HL-60/S4 treated with retinoic acid at 250 ng/mL for 4 days and 3 days (cell line): ENCODE results near the gene MAP4K1.
"Not testable (repeated sequence)": the region's sequence is repeated elsewhere in the genome, so short reads cannot be mapped to it uniquely, and the experiment has no call there.

ENCODE experiments used
- in situ Hi-C: fragments of 300-500 bp; cut with MboI; formaldehyde crosslinking; loops from 2 replicates; pipeline ENCODE4 v1.7.0; 2022; ENCODE audit warnings: low sequenced_read_pairs

Gene MAP4K1

GRCh38 chr19:38631301-38631700, 13.5 kb upstream of the MAP4K1 start:
- in situ Hi-C loops: loop anchor here (10.0 to 25.0 kb wide), 2 partner anchors 236 to 719 kb away; partner anchors contain the start of genes SIPA1L3 and WDR87

DNA sequence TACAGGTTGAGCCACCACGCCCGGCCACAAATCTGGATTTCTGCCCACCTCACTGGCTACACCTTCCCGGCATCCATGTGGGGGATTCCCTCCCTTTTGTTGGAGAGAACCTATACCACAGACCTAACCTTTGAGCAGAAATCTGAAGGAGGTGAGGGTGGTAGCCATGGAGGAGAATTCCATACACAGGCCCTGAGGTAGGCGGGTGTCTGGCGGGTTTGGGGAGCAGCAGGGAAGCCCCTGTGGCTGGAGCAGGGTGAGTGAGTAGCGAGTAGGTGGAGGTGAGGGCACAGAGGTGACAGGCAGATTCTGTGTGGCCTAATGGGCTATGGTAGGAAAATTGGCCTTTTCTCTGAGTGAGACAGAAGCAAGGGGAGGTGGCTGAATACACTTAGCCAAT, 11.8 kb upstream of the MAP4K1 start:
- in situ Hi-C loops: loop anchor here (25.0 kb wide), 1 partner anchor 717 kb away; the partner anchor contains the start of genes SIPA1L3 and WDR87

DNA sequence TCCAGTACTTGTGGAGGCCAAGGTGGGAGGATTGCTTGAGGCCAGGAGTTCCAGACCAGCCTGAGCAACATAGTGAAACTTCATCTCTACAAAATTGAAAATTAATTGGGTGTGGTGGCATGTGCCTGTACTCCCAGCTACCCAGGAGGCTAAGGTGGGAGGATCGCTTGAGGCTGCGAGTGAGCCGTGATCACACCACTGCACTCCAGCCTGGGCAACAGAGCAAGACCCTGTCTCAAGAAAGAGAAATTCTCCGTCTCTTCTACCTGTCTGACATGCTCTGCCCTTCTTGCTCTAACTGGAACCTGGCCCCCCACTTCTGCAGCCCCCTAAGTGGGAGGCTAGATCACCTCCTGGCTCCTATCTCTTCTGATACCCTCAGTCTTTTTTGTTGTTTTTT, 8.6 kb upstream of the MAP4K1 start:
- in situ Hi-C loops: loop anchor here (25.0 kb wide), 1 partner anchor 714 kb away; the partner anchor contains the start of genes SIPA1L3 and WDR87

DNA sequence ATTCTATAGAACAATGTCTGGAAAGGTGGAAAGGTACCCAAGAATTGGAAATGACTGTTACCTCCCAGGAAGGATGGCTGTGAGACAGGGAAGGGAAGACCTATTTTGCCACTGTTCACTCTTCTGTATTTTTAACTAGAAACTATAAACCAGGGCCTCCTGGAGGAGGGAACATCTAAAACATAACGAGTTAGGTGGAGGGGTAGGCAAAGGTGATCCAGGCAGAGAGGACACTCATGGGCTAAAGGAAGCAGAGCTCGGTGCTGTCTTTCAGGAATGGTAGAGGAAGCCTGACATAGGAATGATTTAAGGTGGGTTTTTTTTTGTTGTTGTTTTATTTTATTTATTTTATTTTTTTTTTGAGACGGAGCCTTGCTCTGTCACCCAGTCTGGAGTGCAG, 7.1 kb upstream of the MAP4K1 start:
- in situ Hi-C loops: loop anchor here (25.0 kb wide), 1 partner anchor 713 kb away; the partner anchor contains the start of genes SIPA1L3 and WDR87

DNA sequence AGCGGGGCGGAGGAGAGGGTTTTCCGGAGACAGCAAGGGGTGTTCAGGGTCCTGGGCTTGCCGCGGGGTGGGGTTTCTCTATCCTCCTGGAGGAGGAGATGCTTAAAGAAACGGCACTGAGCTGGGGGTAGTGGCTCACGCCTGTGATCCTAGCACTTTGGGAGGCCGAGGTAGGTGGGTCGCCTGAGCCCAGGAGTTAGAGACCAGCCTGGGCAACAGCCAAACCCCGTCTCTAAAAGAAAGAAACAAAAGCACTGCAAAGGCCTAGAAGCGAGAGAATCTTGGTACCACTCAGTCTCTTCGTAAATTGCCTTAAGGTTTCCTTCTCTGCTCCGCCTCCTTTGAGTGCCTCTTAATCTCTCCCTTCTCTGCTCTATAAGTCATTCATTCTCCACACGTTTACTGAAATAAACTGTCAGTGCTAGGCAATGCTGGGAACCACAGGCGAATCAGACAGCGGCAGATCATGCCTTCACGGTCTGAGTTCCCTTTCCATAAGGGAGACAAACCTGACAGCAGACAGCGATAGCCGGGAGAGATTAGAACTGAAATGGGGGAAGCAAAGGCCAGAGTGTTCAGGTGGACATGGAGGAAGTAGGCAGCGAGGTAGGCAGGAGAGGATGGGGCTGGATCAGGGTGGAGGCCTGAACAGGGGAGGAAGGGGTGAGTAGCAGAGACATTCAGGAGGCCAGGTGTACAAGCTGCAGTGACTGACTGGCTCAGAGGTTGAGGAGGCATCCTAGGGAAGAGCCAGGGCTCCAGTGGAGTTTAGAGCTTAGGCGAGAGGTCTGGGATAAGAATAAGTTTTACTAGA, 1.8 kb upstream of the MAP4K1 start:
- in situ Hi-C loops: no loop called here

GRCh38 chr19:38618590-38619360, 1.0 kb upstream of the MAP4K1 start, which contains the start of gene EIF3K:
Gene EIF3K, plus strand, starts transcription at chr19:38619188. Its CDS starts 81 bp downstream, at chr19:38619269.
- in situ Hi-C loops: no loop called here

DNA sequence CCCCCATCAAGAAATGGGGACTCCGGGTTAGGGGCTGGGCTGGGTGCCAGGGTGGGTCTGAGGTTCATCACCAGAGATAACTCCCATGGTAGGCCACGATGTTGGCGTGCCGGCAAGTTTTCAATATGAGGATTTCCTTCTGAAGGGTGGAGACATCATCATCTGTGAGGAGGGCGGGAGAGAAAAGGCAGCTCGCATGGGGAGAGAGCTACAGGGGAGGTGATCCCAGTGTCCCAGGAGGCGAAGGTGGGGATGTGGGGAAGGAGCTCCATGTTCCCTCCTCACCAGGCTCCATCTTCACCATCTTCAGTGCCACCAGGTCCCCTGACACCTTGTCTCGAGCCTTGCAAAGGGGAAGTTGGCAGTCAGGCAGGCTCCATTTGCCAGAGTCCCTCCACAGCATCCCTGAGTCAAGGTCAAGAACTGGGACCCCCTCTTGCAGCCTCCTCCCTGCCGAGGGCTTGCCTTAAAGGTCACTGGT, 430 bp downstream of the MAP4K1 start:
- in situ Hi-C loops: no loop called here

DNA sequence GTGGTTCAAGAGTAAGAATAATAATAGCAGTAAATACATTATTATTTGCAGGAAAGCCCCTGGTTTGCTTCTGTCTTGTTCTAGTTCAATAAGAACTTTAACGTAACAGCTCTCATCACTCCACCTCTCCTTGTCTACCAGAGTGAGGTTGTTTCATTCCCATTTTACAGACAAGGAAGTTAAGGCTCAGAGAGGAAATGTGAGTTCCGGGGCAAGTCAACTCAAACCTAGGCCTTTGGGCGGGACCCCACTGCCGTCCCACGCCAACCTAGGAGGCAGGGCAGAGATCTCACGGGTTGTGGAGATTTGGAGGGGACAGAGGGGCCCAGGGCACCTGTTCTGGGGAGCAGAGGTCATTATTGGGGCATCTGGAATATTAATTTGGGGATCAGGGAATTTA, 1.5 kb downstream of the MAP4K1 start:
- in situ Hi-C loops: no loop called here

- in situ Hi-C loops: no loop called here
These were observed 2.7 kb downstream of the MAP4K1 start for GRCh38 chr19:38615007-38615581.

- in situ Hi-C loops: no loop called here
These were observed 3.5 kb downstream of the MAP4K1 start for GRCh38 chr19:38614289-38614688.

DNA sequence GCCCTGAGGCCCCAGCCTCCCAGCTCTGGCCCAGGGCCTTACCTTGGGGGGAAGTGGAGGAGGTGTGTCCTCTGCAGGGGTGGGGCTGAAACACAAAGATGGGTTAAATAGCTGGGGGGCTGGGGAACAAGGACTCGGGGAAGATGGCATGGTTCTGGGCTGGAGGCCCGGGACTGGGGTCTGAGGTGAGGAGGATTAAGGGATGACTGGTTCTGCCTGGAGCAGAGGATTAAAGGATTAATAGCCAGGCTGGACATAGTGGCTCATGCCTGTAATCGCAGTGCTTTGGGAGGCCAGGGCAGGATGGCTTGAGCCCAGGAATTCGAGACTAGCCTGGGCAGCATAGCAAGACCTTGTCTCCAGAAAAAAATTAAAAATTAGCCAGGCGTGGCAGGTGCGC, 11.6 kb downstream of the MAP4K1 start:
- in situ Hi-C loops: no loop called here

GRCh38 chr19:38602856-38603255, 14.9 kb downstream of the MAP4K1 start:
- in situ Hi-C loops: not testable (repeated sequence)

DNA sequence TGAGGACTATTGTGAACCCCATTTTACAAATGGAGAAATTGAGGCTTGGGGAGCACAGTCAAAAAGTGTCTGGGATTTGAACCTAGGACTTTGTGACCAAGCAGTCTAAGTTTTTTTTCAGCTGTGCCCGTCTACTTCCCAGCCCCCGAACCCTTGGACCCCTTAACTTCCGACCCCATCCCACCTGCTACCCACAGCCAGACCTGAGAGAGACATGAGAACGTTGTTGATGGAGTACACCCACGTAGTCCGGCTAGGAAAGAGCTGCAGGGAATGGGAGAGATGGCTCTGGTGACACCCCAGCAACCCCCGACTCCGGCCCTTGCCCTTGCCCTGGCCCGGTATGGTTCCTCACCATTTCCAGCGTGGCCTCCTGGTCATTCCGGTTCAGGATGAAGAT, 18.0 kb downstream of the MAP4K1 start:
- in situ Hi-C loops: no loop called here

DNA sequence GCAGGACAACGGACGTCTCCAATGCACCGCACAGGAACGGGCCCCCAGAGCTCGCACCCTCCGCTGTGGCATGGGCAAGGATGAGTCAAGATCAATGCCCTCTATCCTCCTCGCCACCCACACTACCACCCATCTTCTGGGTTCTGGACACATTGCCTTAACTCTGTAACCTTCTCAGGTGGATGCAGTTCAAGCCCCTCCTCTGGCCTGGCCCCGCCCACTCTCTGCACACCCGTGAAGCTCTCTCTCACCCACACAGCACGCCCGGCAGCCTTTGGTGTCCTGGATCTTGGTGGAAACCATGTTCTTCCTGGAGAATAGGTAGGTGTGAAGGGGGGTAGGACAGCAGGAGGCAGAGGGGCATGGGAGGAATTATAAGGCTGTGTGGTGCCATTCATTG, 20.7 kb downstream of the MAP4K1 start:
- in situ Hi-C loops: no loop called here

DNA sequence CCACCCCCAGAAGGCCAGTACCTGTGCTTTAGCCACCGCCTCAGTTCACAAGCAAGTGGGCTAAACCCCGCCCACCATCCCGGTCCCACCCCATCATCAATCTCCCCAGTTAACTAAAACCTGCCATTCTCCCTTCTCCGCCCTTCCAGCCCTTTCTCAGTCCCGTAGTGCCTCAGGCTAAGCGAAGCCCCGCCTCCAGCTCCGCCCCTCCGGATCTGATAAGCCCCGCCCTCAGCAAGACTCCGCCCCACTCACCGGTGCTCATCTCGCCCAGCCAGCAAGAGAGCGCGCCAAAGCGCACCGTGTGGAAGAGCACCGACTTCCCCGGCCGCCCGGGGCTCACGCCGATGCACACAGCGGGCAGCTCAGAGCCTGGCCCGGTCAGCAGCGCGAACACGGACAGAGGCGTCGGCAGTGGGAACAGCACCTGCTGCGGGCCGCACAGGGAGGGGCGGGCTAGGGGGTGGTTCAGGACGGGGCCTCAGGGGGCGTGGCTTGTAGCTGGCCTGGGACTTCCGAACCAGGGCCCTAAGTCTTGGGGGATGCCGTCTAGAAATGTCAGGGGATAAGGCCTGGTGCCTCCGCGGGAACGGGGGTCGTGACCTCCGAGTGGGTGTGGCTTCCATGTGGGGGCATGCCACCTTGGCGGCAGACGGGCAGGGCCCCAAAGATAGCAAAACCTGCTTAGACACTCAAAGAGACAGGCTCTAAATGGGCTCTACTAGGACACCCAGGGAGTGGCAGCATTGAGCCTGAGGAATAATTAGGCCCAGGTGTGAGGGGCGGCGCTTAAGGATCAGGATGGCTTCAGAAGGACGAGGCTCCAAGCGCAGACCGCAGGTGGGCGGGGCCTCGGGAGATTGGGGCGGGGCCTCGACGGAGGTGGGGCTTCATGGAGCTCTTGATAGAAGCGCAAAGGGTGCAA, 21.4 kb downstream of the MAP4K1 start:
- in situ Hi-C loops: no loop called here

- in situ Hi-C loops: no loop called here
These were observed 24.8 kb downstream of the MAP4K1 start for GRCh38 chr19:38592940-38593339.

DNA sequence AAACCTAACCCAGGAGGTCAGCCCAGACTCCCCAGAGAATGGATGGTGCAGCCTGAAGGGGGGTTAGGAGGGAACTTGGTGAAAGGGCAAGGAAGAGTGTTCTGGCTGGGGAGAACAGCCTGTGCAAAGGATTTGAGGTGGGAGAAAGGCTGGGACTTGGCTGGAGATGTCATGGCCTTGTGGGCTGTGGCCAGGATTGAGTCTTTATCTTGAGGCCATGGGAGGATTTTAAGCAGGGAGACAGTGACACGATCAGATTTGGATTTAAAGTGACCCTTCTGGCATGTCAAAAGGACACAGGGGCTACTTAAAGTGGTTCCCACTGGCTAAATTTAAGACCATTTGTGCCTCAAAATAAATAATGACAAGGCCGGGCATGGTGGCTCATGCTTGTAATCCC, 29.7 kb downstream of the MAP4K1 start:
- in situ Hi-C loops: no loop called here

- in situ Hi-C loops: no loop called here
These were observed 30.2 kb downstream of the MAP4K1 start for GRCh38 chr19:38587562-38587961.

GRCh38 chr19:38583985-38584305, 33.8 kb downstream of the MAP4K1 start:
- in situ Hi-C loops: no loop called here

DNA sequence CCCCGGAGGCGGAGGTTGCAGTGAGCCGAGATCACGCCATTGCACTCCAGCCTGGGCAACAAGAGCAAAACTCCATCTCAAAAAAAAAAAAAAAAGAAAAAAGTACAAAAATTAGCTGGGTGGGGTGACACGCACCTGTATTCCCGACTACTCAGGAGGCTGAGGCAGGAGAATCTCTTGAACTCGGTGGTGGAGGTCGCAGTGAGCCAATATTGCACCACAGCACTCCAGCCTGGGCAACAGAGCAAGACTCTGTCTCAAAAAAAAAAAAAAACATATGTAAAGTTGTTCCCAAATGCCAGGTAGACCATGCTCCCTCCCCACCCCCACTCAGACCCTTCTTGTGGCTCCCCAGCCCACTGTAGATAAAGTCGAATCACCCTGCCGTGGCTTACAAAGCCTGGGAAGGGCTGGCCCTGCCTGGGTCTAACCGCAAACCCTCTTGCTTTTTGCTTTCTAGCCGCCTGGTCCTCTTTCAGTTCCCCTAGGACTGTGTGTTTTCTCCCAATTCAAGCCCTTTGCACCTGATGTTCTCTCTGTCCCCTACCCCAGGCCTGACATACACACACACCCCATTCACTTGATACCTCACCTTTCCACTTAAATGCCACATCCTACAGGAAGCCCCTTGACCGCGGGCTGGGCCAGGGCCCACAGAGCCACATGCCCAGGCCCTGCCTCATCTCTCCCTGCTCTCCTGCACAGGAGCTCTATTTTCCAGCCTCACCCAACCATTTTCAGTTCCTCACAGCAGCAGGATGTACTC, 34.4 kb downstream of the MAP4K1 start:
- in situ Hi-C loops: no loop called here
